HuH-7 (cell line): ENCODE results near the gene BTBD6.

ENCODE experiments used
- DNase-seq: peaks from one replicate; pipeline ENCODE4 v3.0.0; 2011; ENCODE audit warnings: low spot score

BTBD6 gene

GRCh38 chr14:105229099-105229655, 19.2 kb upstream of the BTBD6 start:
- no peak for DNase-seq

GRCh38 chr14:105240811-105241576, 7.3 kb upstream of the BTBD6 start:
- no peak for DNase-seq

GRCh38 chr14:105241641-105242040, 6.7 kb upstream of the BTBD6 start:
- no peak for DNase-seq

GRCh38 chr14:105244334-105244733, 4.0 kb upstream of the BTBD6 start:
- DNase-seq: no peak

- no peak for DNase-seq
Measured at GRCh38 chr14:105247026-105247425, 1.3 kb upstream of the BTBD6 start.

GRCh38 chr14:105247715-105248367, 492 bp upstream of the BTBD6 start:
- DNase-seq: no peak

- peak; percentile 47 for DNase-seq
Measured at GRCh38 chr14:105249182-105250007, 1.1 kb downstream of the BTBD6 start.

- no peak for DNase-seq
Measured at GRCh38 chr14:105250008-105250366, 1.7 kb downstream of the BTBD6 start.

GRCh38 chr14:105250986-105251385, 2.7 kb downstream of the BTBD6 start:
- no peak for DNase-seq

- no peak for DNase-seq
Measured at GRCh38 chr14:105251920-105252319, 3.6 kb downstream of the BTBD6 start.

- no peak for DNase-seq
Measured at GRCh38 chr14:105252552-105253328, 4.4 kb downstream of the BTBD6 start.

- no peak for DNase-seq
Measured at GRCh38 chr14:105253329-105253682, 5.0 kb downstream of the BTBD6 start.

- no peak for DNase-seq
Measured at GRCh38 chr14:105255021-105255507, 6.7 kb downstream of the BTBD6 start.

- no peak for DNase-seq
Measured at GRCh38 chr14:105256292-105256960, 8.1 kb downstream of the BTBD6 start.

GRCh38 chr14:105257464-105257863, 9.1 kb downstream of the BTBD6 start:
- no peak for DNase-seq

- no peak for DNase-seq
Measured at GRCh38 chr14:105258846-105259245, 10.5 kb downstream of the BTBD6 start.

- no peak for DNase-seq
Measured at GRCh38 chr14:105260959-105261358, 12.6 kb downstream of the BTBD6 start.

- no peak for DNase-seq
Measured at GRCh38 chr14:105261781-105262180, 13.4 kb downstream of the BTBD6 start.

- no peak for DNase-seq
Measured at GRCh38 chr14:105267820-105268548, 19.7 kb downstream of the BTBD6 start.

- no peak for DNase-seq
Measured at GRCh38 chr14:105268736-105269354, 20.5 kb downstream of the BTBD6 start.
